ENCODE measurements around the gene SIGLECL1. TPM values are rescaled to one million over a fixed set of nuclear protein-coding genes. Genes with fewer than 3 reads are reported as not detected.

Gene SIGLECL1
- total RNA-seq, 1 donor from 2014 or later, result not detected

GRCh38 chr19:51253088-51253806 is 2.4 kb downstream of the SIGLECL1 start:
- no peak for FAIRE-seq
- Histone ChIP-seq H2AFZ (ENCODE audit: low read depth, low read length) (no peak overlapping the region), H4K20me1 (ENCODE audit: insufficient read depth, low read length) (no peaks in the 10 kb centered on the region), H3K27me3 (ENCODE audit: insufficient read depth, low read length) (no peaks in the 10 kb centered on the region), H3K4me3 (ENCODE audit: insufficient read depth, low read depth, low read length) (no peak overlapping the region), H3K4me1 (ENCODE audit: insufficient read depth, low read length) (no peaks in the 10 kb centered on the region), H3K36me3 (ENCODE audit: insufficient read depth, low read length) (no peaks in the 10 kb centered on the region), H3K27ac (ENCODE audit: low read depth, low read length) (no peak overlapping the region), H3K4me2 (ENCODE audit: low read length) (no peak overlapping the region), H3K79me2 (ENCODE audit: insufficient read depth, low read length) (no peaks in the 10 kb centered on the region), H3K9ac (ENCODE audit: low read length) (no peak overlapping the region), H3K9me3 (ENCODE audit: insufficient read depth, low read depth, low read length) (peaks cover 5% of the 10 kb centered on the region)
- H3K4me1 Mint-ChIP-seq (ENCODE audit: low read depth, unreplicated experiment), result no peaks in the 10 kb centered on the region
- peaks cover 7% of the 10 kb centered on the region for H3K9me3 Mint-ChIP-seq (ENCODE audit: unreplicated experiment)
- H3K36me3 Mint-ChIP-seq (ENCODE audit: low read depth, unreplicated experiment), result no peaks in the 10 kb centered on the region
- no peaks in the 10 kb centered on the region for H3K27me3 Mint-ChIP-seq (ENCODE audit: low read depth, unreplicated experiment)
- no peak overlapping the region for H3K27ac Mint-ChIP-seq (ENCODE audit: unreplicated experiment)
- TF ChIP-seq CTCF (IDR thresholded peaks at IDR 0.05; ENCODE audit: insufficient read depth, low read depth, low read length), result no peak
- no peak for TF ChIP-seq EZH2 (IDR thresholded peaks at IDR 0.05; ENCODE audit: insufficient read depth, low read length)
- H3K4me3 Mint-ChIP-seq (ENCODE audit: unreplicated experiment), result no peak overlapping the region
- no peak for DNase-seq (ENCODE audit: low read depth)

- Histone ChIP-seq H3K9ac (ENCODE audit: low read length) (no peak overlapping the region), H3K4me3 (ENCODE audit: insufficient read depth, low read depth, low read length) (no peak overlapping the region), H3K4me1 (ENCODE audit: insufficient read depth, low read length) (no peaks in the 10 kb centered on the region), H3K79me2 (ENCODE audit: insufficient read depth, low read length) (no peaks in the 10 kb centered on the region), H3K27me3 (ENCODE audit: insufficient read depth, low read length) (no peaks in the 10 kb centered on the region), H2AFZ (ENCODE audit: low read depth, low read length) (no peak overlapping the region), H3K27ac (ENCODE audit: low read depth, low read length) (no peak overlapping the region), H4K20me1 (ENCODE audit: insufficient read depth, low read length) (no peaks in the 10 kb centered on the region), H3K9me3 (ENCODE audit: insufficient read depth, low read depth, low read length) (no peaks in the 10 kb centered on the region), H3K36me3 (ENCODE audit: insufficient read depth, low read length) (no peaks in the 10 kb centered on the region), H3K4me2 (ENCODE audit: low read length) (no peak overlapping the region)
- no peak for TF ChIP-seq CTCF (IDR thresholded peaks at IDR 0.05; ENCODE audit: insufficient read depth, low read depth, low read length)
- TF ChIP-seq EZH2 (IDR thresholded peaks at IDR 0.05; ENCODE audit: insufficient read depth, low read length), result no peak
- DNase-seq (ENCODE audit: low read depth), result no peak
- peaks cover 4% of the 10 kb centered on the region for H3K9me3 Mint-ChIP-seq (ENCODE audit: unreplicated experiment)
- H3K36me3 Mint-ChIP-seq (ENCODE audit: low read depth, unreplicated experiment), result no peaks in the 10 kb centered on the region
- no peak for FAIRE-seq
- H3K4me1 Mint-ChIP-seq (ENCODE audit: low read depth, unreplicated experiment), result no peaks in the 10 kb centered on the region
- H3K27me3 Mint-ChIP-seq (ENCODE audit: low read depth, unreplicated experiment), result no peaks in the 10 kb centered on the region
- no peak overlapping the region for H3K27ac Mint-ChIP-seq (ENCODE audit: unreplicated experiment)
- H3K4me3 Mint-ChIP-seq (ENCODE audit: unreplicated experiment), result no peak overlapping the region
These were observed 5.3 kb downstream of the SIGLECL1 start for GRCh38 chr19:51256155-51256625.

DNA sequence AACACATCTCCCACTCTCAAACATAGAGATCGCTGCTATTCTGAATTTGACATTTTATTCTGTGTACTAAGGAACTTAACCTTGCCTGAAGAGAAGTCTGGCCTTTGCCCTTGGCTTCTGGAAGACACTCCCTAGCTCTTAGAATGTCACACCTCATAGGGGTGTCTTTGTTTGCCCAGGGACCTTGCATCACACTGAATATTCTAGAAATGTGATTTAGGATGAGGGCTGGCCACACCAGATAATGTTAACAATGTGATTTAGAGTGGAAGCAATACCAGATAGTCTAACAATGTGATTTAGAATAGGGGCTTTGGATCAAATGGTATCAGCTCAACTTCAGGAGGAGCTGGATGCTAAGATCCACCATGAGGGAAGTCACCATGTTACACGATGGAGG is 6.6 kb downstream of the SIGLECL1 start:
- FAIRE-seq (no peak), DNase-seq (ENCODE audit: low read depth) (no peak)
- Histone ChIP-seq H3K36me3 (ENCODE audit: insufficient read depth, low read length) (no peaks in the 10 kb centered on the region), H3K4me2 (ENCODE audit: low read length) (no peak overlapping the region), H4K20me1 (ENCODE audit: insufficient read depth, low read length) (no peaks in the 10 kb centered on the region), H3K79me2 (ENCODE audit: insufficient read depth, low read length) (no peaks in the 10 kb centered on the region), H3K9me3 (ENCODE audit: insufficient read depth, low read depth, low read length) (no peaks in the 10 kb centered on the region), H3K4me3 (ENCODE audit: insufficient read depth, low read depth, low read length) (no peak overlapping the region), H3K27me3 (ENCODE audit: insufficient read depth, low read length) (no peaks in the 10 kb centered on the region), H3K4me1 (ENCODE audit: insufficient read depth, low read length) (no peaks in the 10 kb centered on the region), H3K9ac (ENCODE audit: low read length) (no peak overlapping the region), H3K27ac (ENCODE audit: low read depth, low read length) (no peak overlapping the region), H2AFZ (ENCODE audit: low read depth, low read length) (no peak overlapping the region)
- no peak overlapping the region for H3K27ac Mint-ChIP-seq (ENCODE audit: unreplicated experiment)
- no peaks in the 10 kb centered on the region for H3K4me1 Mint-ChIP-seq (ENCODE audit: low read depth, unreplicated experiment)
- H3K9me3 Mint-ChIP-seq (ENCODE audit: unreplicated experiment), result no peaks in the 10 kb centered on the region
- peaks cover 3% of the 10 kb centered on the region for H3K27me3 Mint-ChIP-seq (ENCODE audit: low read depth, unreplicated experiment)
- no peak for TF ChIP-seq EZH2 (IDR thresholded peaks at IDR 0.05; ENCODE audit: insufficient read depth, low read length)
- TF ChIP-seq CTCF (IDR thresholded peaks at IDR 0.05; ENCODE audit: insufficient read depth, low read depth, low read length), result no peak
- H3K4me3 Mint-ChIP-seq (ENCODE audit: unreplicated experiment), result no peak overlapping the region
- H3K36me3 Mint-ChIP-seq (ENCODE audit: low read depth, unreplicated experiment), result no peaks in the 10 kb centered on the region
